Fibroblast of lung (primary cell): ENCODE results near the gene DGKQ. TPM values are rescaled to one million over a fixed set of nuclear protein-coding genes. Genes with fewer than 3 reads are reported as not detected.

Experiments
- DNase-seq, 2 donors: peaks; one replicate each; pipeline versions ENCODE4 v3.0.0 to v3.0.0-alpha.2; 2010; ENCODE audit warnings: low read depth in 2 of 2
- H2AFZ ChIP-seq: 2 replicates; pipeline ENCODE4 v1.5.1; 2012; ENCODE audit warnings: low read length, control low read depth, inconsistent platforms
- H3K27ac ChIP-seq: 2 replicates; pipeline ENCODE4 v1.5.1; 2011; ENCODE audit warnings: low read length, control low read depth; ENCODE audit not compliant: insufficient read depth
- H3K27me3 ChIP-seq: 2 replicates; pipeline ENCODE4 v1.5.1; 2011; ENCODE audit warnings: mild to moderate bottlenecking, low read length; ENCODE audit not compliant: control insufficient read depth, insufficient read depth
- H3K36me3 ChIP-seq: 2 replicates; pipeline ENCODE4 v1.5.1; 2011; ENCODE audit warnings: low read length; ENCODE audit not compliant: control insufficient read depth, insufficient read depth
- H3K4me1 ChIP-seq: 2 replicates; pipeline ENCODE4 v1.5.1; 2011; ENCODE audit warnings: low read length; ENCODE audit not compliant: control insufficient read depth, insufficient read depth; ENCODE audit errors: extremely low read depth
- H3K4me2 ChIP-seq: 2 replicates; pipeline ENCODE4 v1.5.1; 2011; ENCODE audit warnings: low read length, control low read depth; ENCODE audit not compliant: insufficient read depth; ENCODE audit errors: extremely low read depth
- H3K4me3 ChIP-seq, 4 experiments: fragments of 200-600 bp in 1 of 4; sonication (generic) in 1 of 4; replicated peaks in 1 of 4; 2 replicates each; pipeline ENCODE4 v1.5.1; 2011 to 2016; ENCODE audit warnings: low read length in 4 of 4, low read depth in 3 of 4, mild to moderate bottlenecking in 3 of 4, control low read depth in 2 of 4, inconsistent platforms in 1 of 4, mixed read lengths in 1 of 4; ENCODE audit not compliant: insufficient read depth in 1 of 4; ENCODE audit errors: control extremely low read depth in 1 of 4
- H3K79me2 ChIP-seq: 2 replicates; pipeline ENCODE4 v1.5.1; 2012; ENCODE audit warnings: mild to moderate bottlenecking, low read length, inconsistent platforms; ENCODE audit not compliant: control insufficient read depth, insufficient read depth
- H3K9ac ChIP-seq: 2 replicates; pipeline ENCODE4 v1.5.1; 2011; ENCODE audit warnings: mild to moderate bottlenecking, low read length, control low read depth; ENCODE audit not compliant: insufficient read depth
- H3K9me3 ChIP-seq: 2 replicates; pipeline ENCODE4 v1.5.1; 2012; ENCODE audit warnings: low read depth, low read length; ENCODE audit not compliant: control insufficient read depth, insufficient read depth
- H4K20me1 ChIP-seq: 2 replicates; pipeline ENCODE4 v1.5.1; 2011; ENCODE audit warnings: low read length; ENCODE audit not compliant: control insufficient read depth, insufficient read depth; ENCODE audit errors: extremely low read depth
- CTCF ChIP-seq, 2 donors: IDR thresholded peaks in 1 of 2; conservative IDR thresholded peaks in 1 of 2; 1 replicate in 1 of 2; 2 replicates in 1 of 2; pipeline ENCODE4 v1.5.1; 2011 to 2012; ENCODE audit warnings: low read length in 2 of 2, control low read depth in 1 of 2, inconsistent platforms in 1 of 2, low read depth in 1 of 2, mild to moderate bottlenecking in 1 of 2
- EZH2 ChIP-seq: IDR thresholded peaks from 2 replicates; pipeline ENCODE4 v1.5.1; 2012; ENCODE audit warnings: low read length, control low read depth, mild to moderate bottlenecking; ENCODE audit errors: missing control alignments
- polyA plus RNA-seq, 2 donors: library from polyadenylated mRNA; depleted of rRNA in 1 of 2; stranded (reverse) in 1 of 2; unstranded in 1 of 2; fragments of >200 nt; gene quantifications; 2 replicates each; pipeline ENCODE4 v1.2.1, GENCODE V29; 2011 to 2012; ENCODE audit warnings: missing spikeins in 1 of 2
- total RNA-seq: library from RNA; depleted of rRNA; stranded (reverse); fragments of >200 nt; gene quantifications from 2 replicates; pipeline ENCODE4 v1.2.1, GENCODE V29; 2014

Gene DGKQ
- total and polyA plus RNA-seq, 2 donors (not counting 1 experiment from before 2014, with no cell fraction given): 2.1 to 13.2 TPM

- no peaks in the 10 kb centered on the region for H3K9me3 ChIP-seq
- DNase-seq: no peak
- no peaks in the 10 kb centered on the region for H3K27me3 ChIP-seq
- H3K36me3 ChIP-seq: peaks cover 10% of the 10 kb centered on the region
- no peak for TF ChIP-seq EZH2
- TF ChIP-seq CTCF (conservative IDR thresholded peaks at IDR 0.05 in 1 of 2, IDR thresholded peaks at IDR 0.05 in 1 of 2; ENCODE audit: low read depth in 1 of 2, low read length in 2 of 2): no peak
- no peak overlapping the region for H3K4me3 ChIP-seq
- H2AFZ ChIP-seq: no peak overlapping the region
- H4K20me1 ChIP-seq: no peaks in the 10 kb centered on the region
- no peaks in the 10 kb centered on the region for H3K79me2 ChIP-seq
- H3K27ac ChIP-seq: no peak overlapping the region
- no peak overlapping the region for H3K4me2 ChIP-seq
- H3K4me1 ChIP-seq: no peaks in the 10 kb centered on the region
- no peak overlapping the region for H3K9ac ChIP-seq
These were observed 7.6 kb downstream of the DGKQ start for GRCh38 chr4:965766-966134.

- Histone ChIP-seq H3K36me3 (peaks cover 10% of the 10 kb centered on the region), H3K9ac (no peak overlapping the region), H3K27me3 (no peaks in the 10 kb centered on the region), H3K4me2 (no peak overlapping the region), H3K79me2 (no peaks in the 10 kb centered on the region), H3K27ac (no peak overlapping the region), H2AFZ (no peak overlapping the region), H4K20me1 (no peaks in the 10 kb centered on the region), H3K4me3 (no peak overlapping the region), H3K4me1 (no peaks in the 10 kb centered on the region), H3K9me3 (no peaks in the 10 kb centered on the region)
- TF ChIP-seq CTCF (conservative IDR thresholded peaks at IDR 0.05 in 1 of 2, IDR thresholded peaks at IDR 0.05 in 1 of 2; ENCODE audit: low read depth in 1 of 2, low read length in 2 of 2) (no peak), EZH2 (no peak)
- DNase-seq: no peak
These were observed 8.2 kb downstream of the DGKQ start for GRCh38 chr4:965048-965765.

- Histone ChIP-seq H3K4me2 (no peak overlapping the region), H3K9me3 (no peaks in the 10 kb centered on the region), H4K20me1 (no peaks in the 10 kb centered on the region), H3K36me3 (peaks cover 13% of the 10 kb centered on the region), H3K79me2 (no peaks in the 10 kb centered on the region), H2AFZ (no peak overlapping the region), H3K27ac (no peak overlapping the region), H3K27me3 (no peaks in the 10 kb centered on the region), H3K4me3 (no peak overlapping the region), H3K4me1 (no peaks in the 10 kb centered on the region), H3K9ac (no peak overlapping the region)
- no peak for DNase-seq
- TF ChIP-seq EZH2 (no peak), CTCF (conservative IDR thresholded peaks at IDR 0.05 in 1 of 2, IDR thresholded peaks at IDR 0.05 in 1 of 2; ENCODE audit: low read depth in 1 of 2, low read length in 2 of 2) (no peak)
These were observed 8.9 kb downstream of the DGKQ start for GRCh38 chr4:964346-965025.
